ENCODE results near the gene LY86. TPM values are rescaled to one million over a fixed set of nuclear protein-coding genes. Genes with fewer than 3 reads are reported as not detected.
A peak's percentile ranks its signal among the peaks of the same experiment; 100 is the strongest.

Gene LY86
- total RNA-seq, 1 donor from 2014 or later, result 1.2 TPM

GRCh38 chr6:6619021-6619794 lies 30.7 kb downstream of the LY86 start:
- Histone ChIP-seq H3K4me3 (no peak overlapping the region), H3K36me3 (no peaks in the 10 kb centered on the region), H3K9me3 (replicated peaks) (no peaks in the 10 kb centered on the region), H3K27me3 (ENCODE audit: low read depth) (no peaks in the 10 kb centered on the region), H3K4me1 (peaks cover 11% of the 10 kb centered on the region), H3K27ac (replicated peaks) (no peak overlapping the region)
- intact Hi-C loops (cut with micrococcal nuclease), result no loop called here
- no peak for TF ChIP-seq CTCF (IDR thresholded peaks at IDR 0.05; ENCODE audit: borderline replicate concordance)
- DNase-seq, result no peak

GRCh38 chr6:6620766-6621425 lies 32.4 kb downstream of the LY86 start:
- intact Hi-C loops (cut with micrococcal nuclease), result no loop called here
- no peak for TF ChIP-seq CTCF (IDR thresholded peaks at IDR 0.05; ENCODE audit: borderline replicate concordance)
- Histone ChIP-seq H3K4me3 (no peak overlapping the region), H3K4me1 (peaks cover 11% of the 10 kb centered on the region), H3K9me3 (replicated peaks) (no peaks in the 10 kb centered on the region), H3K27me3 (ENCODE audit: low read depth) (no peaks in the 10 kb centered on the region), H3K27ac (replicated peaks) (no peak overlapping the region), H3K36me3 (no peaks in the 10 kb centered on the region)
- no peak for DNase-seq

GRCh38 chr6:6622501-6622900 lies 34.0 kb downstream of the LY86 start:
- H3K27me3 ChIP-seq (ENCODE audit: low read depth), result no peaks in the 10 kb centered on the region
- DNase-seq, result no peak
- no peak overlapping the region for H3K27ac ChIP-seq (replicated peaks)
- no peaks in the 10 kb centered on the region for H3K36me3 ChIP-seq
- intact Hi-C loops (cut with micrococcal nuclease), result no loop called here
- H3K4me3 ChIP-seq, result no peak overlapping the region
- no peaks in the 10 kb centered on the region for H3K9me3 ChIP-seq (replicated peaks)
- TF ChIP-seq CTCF (IDR thresholded peaks at IDR 0.05; ENCODE audit: borderline replicate concordance), result no peak
- peaks cover 17% of the 10 kb centered on the region for H3K4me1 ChIP-seq

GRCh38 chr6:6623553-6623952 lies 35.0 kb downstream of the LY86 start:
- Histone ChIP-seq H3K27ac (replicated peaks) (peak overlapping the region; percentile 44), H3K4me1 (peaks cover 17% of the 10 kb centered on the region), H3K27me3 (ENCODE audit: low read depth) (no peaks in the 10 kb centered on the region), H3K36me3 (no peaks in the 10 kb centered on the region), H3K9me3 (replicated peaks) (no peaks in the 10 kb centered on the region), H3K4me3 (no peak overlapping the region)
- intact Hi-C loops (cut with micrococcal nuclease), result no loop called here
- DNase-seq, result no peak
- no peak for TF ChIP-seq CTCF (IDR thresholded peaks at IDR 0.05; ENCODE audit: borderline replicate concordance)

GRCh38 chr6:6624269-6624990 lies 35.9 kb downstream of the LY86 start:
- Histone ChIP-seq H3K27ac (replicated peaks) (no peak overlapping the region), H3K27me3 (ENCODE audit: low read depth) (no peaks in the 10 kb centered on the region), H3K4me3 (no peak overlapping the region), H3K4me1 (peaks cover 17% of the 10 kb centered on the region), H3K36me3 (no peaks in the 10 kb centered on the region), H3K9me3 (replicated peaks) (no peaks in the 10 kb centered on the region)
- intact Hi-C loops (cut with micrococcal nuclease), result no loop called here
- DNase-seq, result no peak
- TF ChIP-seq CTCF (IDR thresholded peaks at IDR 0.05; ENCODE audit: borderline replicate concordance), result no peak

Measured in left ventricle myocardium inferior (tissue), 1 donor.